Measurements from ENCODE around the gene ERFL.
"Not testable (repeated sequence)": the region's sequence is repeated elsewhere in the genome, so short reads cannot be mapped to it uniquely, and the experiment has no call there.

The ERFL gene

GRCh38 chr19:41875973-41876372, 52.3 kb downstream of the ERFL start:
- DNase-seq = not testable (repeated sequence)

DNA sequence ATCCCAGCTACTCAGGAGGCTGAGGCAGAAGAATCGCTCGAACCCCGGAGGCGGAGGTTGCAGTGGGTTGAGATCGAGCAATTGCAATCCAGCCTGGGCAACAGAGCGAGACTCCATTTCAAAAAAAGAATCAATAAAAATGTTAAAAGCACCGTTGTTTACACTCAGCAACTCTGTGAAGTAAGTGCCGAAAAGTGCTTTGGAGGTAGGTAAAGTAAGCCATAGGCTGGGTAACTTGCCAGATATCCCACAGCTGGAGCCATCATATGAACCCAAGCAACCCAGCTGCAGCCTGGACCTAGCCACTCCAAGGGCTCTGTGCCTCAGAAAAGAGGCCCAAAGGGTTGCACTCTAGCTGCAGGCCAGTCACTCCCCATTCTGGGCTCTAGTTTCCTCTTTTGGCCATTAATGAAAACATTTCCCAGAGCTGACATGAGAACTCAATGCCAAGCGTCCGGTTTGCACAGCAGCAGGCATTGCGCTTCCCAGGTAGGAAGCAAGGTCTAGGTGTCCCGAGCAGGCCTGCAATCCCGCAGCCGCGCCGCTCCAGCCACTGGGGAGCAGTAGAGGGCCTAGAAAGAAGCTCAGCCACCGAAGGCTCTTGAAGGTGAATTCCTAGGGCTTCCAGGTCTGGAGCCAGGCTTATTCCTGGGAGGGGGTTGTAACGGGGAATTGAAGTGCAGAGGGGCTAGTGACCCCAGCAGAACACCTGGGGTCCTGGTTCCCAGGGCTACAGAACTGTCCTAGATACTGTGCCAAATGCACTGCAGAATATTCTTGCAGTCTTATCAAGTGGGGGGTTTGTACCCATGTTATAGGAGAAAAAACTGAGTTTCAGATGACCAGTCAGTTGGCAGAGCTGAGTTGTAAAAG, 55.2 kb downstream of the ERFL start:
- DNase-seq = peak; percentile 59

GRCh38 chr19:41872384-41872774, 55.9 kb downstream of the ERFL start:
- no peak for DNase-seq

- no peak for DNase-seq
Measured at GRCh38 chr19:41871573-41872383, 56.5 kb downstream of the ERFL start.

- no peak for DNase-seq
Measured at GRCh38 chr19:41870401-41870873, 57.8 kb downstream of the ERFL start.

DNA sequence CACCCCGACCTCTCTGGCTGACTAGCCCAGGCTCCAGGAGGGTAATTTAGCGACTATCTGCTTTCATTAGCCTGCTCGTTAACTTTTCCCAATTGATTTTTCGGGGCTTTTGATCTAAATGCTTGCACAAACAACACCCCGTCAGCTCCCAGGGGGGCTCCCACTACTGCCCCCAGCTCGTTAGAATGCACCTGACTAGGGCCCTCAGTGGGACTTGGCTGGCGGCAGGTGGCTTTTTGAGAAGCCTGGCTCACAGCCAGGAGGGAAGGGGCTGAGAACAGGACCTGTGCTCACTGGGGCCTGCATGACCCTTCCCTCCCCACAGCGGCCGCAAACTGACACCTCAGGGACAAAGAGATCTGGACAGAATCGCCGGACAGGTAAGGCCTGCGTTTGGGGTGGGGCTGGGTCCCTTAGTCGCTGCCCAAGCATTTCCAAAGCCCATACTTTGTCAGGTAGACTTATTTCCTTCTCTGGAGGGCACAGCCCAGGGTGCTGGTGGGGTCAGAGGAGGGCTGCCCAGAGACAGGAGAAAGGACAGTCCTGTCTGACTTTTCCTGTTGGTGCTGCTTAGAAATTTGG, 58.8 kb downstream of the ERFL start:
- DNase-seq = no peak

DNA sequence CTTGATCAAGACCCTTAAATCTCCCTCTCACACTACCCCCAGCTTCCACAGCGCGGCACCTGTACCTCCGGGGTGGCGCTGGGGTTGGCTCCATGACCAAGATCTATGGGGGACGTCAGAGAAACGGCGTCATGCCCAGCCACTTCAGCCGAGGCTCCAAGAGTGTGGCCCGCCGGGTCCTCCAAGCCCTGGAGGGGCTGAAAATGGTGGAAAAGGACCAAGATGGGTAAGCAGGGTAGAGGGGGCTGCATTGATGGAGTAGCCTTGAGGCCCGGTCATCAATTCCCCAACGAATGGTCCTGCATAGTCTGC, 59.3 kb downstream of the ERFL start:
- no peak for DNase-seq

GRCh38 chr19:41868120-41868988, 59.9 kb downstream of the ERFL start:
- DNase-seq = peak; percentile 74

- no peak for DNase-seq
Measured at GRCh38 chr19:41866284-41866683, 62.0 kb downstream of the ERFL start.

- no peak for DNase-seq
Measured at GRCh38 chr19:41864374-41864773, 63.9 kb downstream of the ERFL start.

GRCh38 chr19:41863209-41863931, 64.9 kb downstream of the ERFL start:
- DNase-seq = no peak

GRCh38 chr19:41862445-41862986, 65.7 kb downstream of the ERFL start:
- DNase-seq = no peak

- no peak for DNase-seq
Measured at GRCh38 chr19:41861846-41862245, 66.4 kb downstream of the ERFL start.

- DNase-seq = peak; percentile 63
Measured at GRCh38 chr19:41861116-41861768, 67.0 kb downstream of the ERFL start.

DNA sequence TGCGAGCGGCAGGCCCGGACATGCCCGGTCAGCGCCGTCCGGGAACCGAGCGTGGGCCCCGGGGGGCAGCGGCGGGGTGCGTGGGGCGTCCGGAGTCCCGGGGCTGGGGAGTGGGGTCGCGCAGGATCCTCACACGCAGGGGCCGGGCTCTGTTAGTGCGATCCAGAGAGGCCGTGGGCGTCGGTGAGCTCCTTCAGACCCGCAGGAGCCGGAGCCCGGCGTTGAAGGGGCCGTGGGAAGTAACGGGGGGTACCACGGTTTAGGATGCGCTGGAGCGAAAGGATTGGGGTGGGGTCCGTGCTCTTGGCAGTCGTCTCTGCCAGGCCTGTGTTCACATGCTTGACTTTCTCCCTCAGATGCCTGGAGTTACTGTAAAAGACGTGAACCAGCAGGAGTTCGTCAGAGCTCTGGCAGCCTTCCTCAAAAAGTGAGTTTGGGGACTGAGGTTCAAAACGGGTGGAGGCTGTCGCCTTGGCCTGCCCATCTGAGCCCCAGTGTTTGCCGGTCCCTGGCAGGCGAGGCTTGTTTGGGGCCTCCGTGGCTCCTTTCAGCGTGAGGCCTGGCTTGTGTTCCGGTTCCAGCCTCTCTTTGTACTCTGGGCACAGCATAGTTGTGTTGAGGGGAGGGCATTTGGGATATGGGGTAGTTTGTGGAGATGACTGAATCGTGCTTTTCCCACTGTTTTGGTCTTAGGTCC, 67.7 kb downstream of the ERFL start:
- DNase-seq = no peak

GRCh38 chr19:41859618-41860418, 68.4 kb downstream of the ERFL start, which contains the start of gene RPS19:
TSS of gene RPS19 (plus strand) at chr19:41860255. CDS start at chr19:41860775, 520 bp downstream.
- DNase-seq = peak; percentile 97

DNA sequence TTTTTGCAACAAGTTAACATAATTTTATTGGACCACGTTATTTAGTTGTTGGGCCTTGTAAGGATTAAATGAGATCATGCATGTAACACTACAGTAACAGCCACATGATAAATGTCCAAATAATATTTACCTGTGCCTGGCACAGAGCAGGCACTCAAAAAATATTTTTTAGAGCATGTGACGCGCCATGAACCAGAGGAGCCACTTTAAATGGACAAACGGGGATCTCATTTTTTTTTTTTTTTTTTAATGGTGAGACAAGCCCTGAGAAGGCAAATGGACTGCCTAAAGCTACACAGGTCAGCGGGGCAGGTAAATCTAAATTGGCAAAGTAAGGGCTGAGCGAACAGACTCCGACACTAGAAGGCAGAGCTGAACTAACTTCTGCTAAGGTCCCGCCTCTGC, 69.0 kb downstream of the ERFL start:
- no peak for DNase-seq

Data from NCI-H2107 (cell line).